ENCODE measurements around the gene ZDHHC3.

ZDHHC3 gene

GRCh38 chr3:44976002-44976815, at the start of gene ZDHHC3, which contains the start of gene EXOSC7:
ZDHHC3 (minus strand) TSS chr3:44976174; CDS start chr3:44959436, 16,738 bp downstream.
EXOSC7 (plus strand) TSS chr3:44976244; CDS start chr3:44976278, 34 bp downstream.
- in situ Hi-C loops (cut with HindIII; ENCODE audit: low sequenced_read_pairs) = no loop called here

GRCh38 chr3:45024542-45025255, 48.7 kb upstream of the ZDHHC3 start:
- in situ Hi-C loops (cut with HindIII; ENCODE audit: low sequenced_read_pairs) = loop anchor here (25.0 kb wide), 2 partner anchors 488 to 638 kb away; no protein-coding TSS in a partner anchor

- in situ Hi-C loops (cut with HindIII; ENCODE audit: low sequenced_read_pairs) = no loop called here
These were observed 47.7 kb upstream of the ZDHHC3 start for GRCh38 chr3:45023675-45024074.

- in situ Hi-C loops (cut with HindIII; ENCODE audit: low sequenced_read_pairs) = no loop called here
These were observed 45.7 kb upstream of the ZDHHC3 start for GRCh38 chr3:45021524-45022297.

- in situ Hi-C loops (cut with HindIII; ENCODE audit: low sequenced_read_pairs) = no loop called here
These were observed 44.6 kb upstream of the ZDHHC3 start for GRCh38 chr3:45020534-45020933.

GRCh38 chr3:45017821-45018220, 41.8 kb upstream of the ZDHHC3 start:
- in situ Hi-C loops (cut with HindIII; ENCODE audit: low sequenced_read_pairs) = no loop called here

GRCh38 chr3:45016916-45017315, 40.9 kb upstream of the ZDHHC3 start:
- in situ Hi-C loops (cut with HindIII; ENCODE audit: low sequenced_read_pairs) = no loop called here

- in situ Hi-C loops (cut with HindIII; ENCODE audit: low sequenced_read_pairs) = no loop called here
These were observed 36.6 kb upstream of the ZDHHC3 start for GRCh38 chr3:45012577-45012976.

- in situ Hi-C loops (cut with HindIII; ENCODE audit: low sequenced_read_pairs) = no loop called here
These were observed 36.0 kb upstream of the ZDHHC3 start for GRCh38 chr3:45011756-45012508.

GRCh38 chr3:45010811-45011333, 34.9 kb upstream of the ZDHHC3 start:
- in situ Hi-C loops (cut with HindIII; ENCODE audit: low sequenced_read_pairs) = no loop called here

- in situ Hi-C loops (cut with HindIII; ENCODE audit: low sequenced_read_pairs) = no loop called here
These were observed 33.9 kb upstream of the ZDHHC3 start for GRCh38 chr3:45009868-45010267.

GRCh38 chr3:45008117-45008516, 32.1 kb upstream of the ZDHHC3 start:
- in situ Hi-C loops (cut with HindIII; ENCODE audit: low sequenced_read_pairs) = no loop called here

- in situ Hi-C loops (cut with HindIII; ENCODE audit: low sequenced_read_pairs) = no loop called here
These were observed 31.1 kb upstream of the ZDHHC3 start for GRCh38 chr3:45007091-45007490.

GRCh38 chr3:45003859-45004258, 27.9 kb upstream of the ZDHHC3 start:
- in situ Hi-C loops (cut with HindIII; ENCODE audit: low sequenced_read_pairs) = no loop called here

GRCh38 chr3:45003406-45003805, 27.4 kb upstream of the ZDHHC3 start:
- in situ Hi-C loops (cut with HindIII; ENCODE audit: low sequenced_read_pairs) = no loop called here

- in situ Hi-C loops (cut with HindIII; ENCODE audit: low sequenced_read_pairs) = no loop called here
These were observed 26.7 kb upstream of the ZDHHC3 start for GRCh38 chr3:45002720-45003119.

- in situ Hi-C loops (cut with HindIII; ENCODE audit: low sequenced_read_pairs) = no loop called here
These were observed 26.2 kb upstream of the ZDHHC3 start for GRCh38 chr3:45002139-45002660.

- in situ Hi-C loops (cut with HindIII; ENCODE audit: low sequenced_read_pairs) = no loop called here
These were observed 25.8 kb upstream of the ZDHHC3 start for GRCh38 chr3:45001738-45002137.

- in situ Hi-C loops (cut with HindIII; ENCODE audit: low sequenced_read_pairs) = no loop called here
These were observed 24.8 kb upstream of the ZDHHC3 start for GRCh38 chr3:45000823-45001222.

- in situ Hi-C loops (cut with HindIII; ENCODE audit: low sequenced_read_pairs) = no loop called here
These were observed 23.8 kb upstream of the ZDHHC3 start for GRCh38 chr3:44999782-45000181.

Measured in endothelial cell of hepatic sinusoid (primary cell).